ENCODE measurements around the gene RUNX1.

RUNX1 gene

GRCh38 chr21:35017256-35017655 lies 31.8 kb downstream of the RUNX1 start:
- TF ChIP-seq GLIS3 (CRISPR knock-in tag; IDR thresholded peaks at IDR 0.05), result no peak
- no peak for TF ChIP-seq ZNF8 (CRISPR knock-in tag; IDR thresholded peaks at IDR 0.05)
- TF ChIP-seq OSR1 (CRISPR knock-in tag; IDR thresholded peaks at IDR 0.05), result no peak
- TF ChIP-seq CREB5 (CRISPR knock-in tag; IDR thresholded peaks at IDR 0.05; ENCODE audit: low read depth), result no peak
- TF ChIP-seq TOX (CRISPR knock-in tag; IDR thresholded peaks at IDR 0.05; ENCODE audit: borderline replicate concordance), result no peak
- no peak for TF ChIP-seq RARB (CRISPR knock-in tag; IDR thresholded peaks at IDR 0.05)
- no peak for TF ChIP-seq ESRRG (CRISPR knock-in tag; IDR thresholded peaks at IDR 0.05)
- TF ChIP-seq TCF4 (CRISPR knock-in tag; IDR thresholded peaks at IDR 0.05; ENCODE audit: borderline replicate concordance), result no peak
- TF ChIP-seq SNAI2 (CRISPR knock-in tag; IDR thresholded peaks at IDR 0.05), result no peak
- TF ChIP-seq ZFP3 (CRISPR knock-in tag; IDR thresholded peaks at IDR 0.05), result no peak
- TF ChIP-seq, protein P1, sequence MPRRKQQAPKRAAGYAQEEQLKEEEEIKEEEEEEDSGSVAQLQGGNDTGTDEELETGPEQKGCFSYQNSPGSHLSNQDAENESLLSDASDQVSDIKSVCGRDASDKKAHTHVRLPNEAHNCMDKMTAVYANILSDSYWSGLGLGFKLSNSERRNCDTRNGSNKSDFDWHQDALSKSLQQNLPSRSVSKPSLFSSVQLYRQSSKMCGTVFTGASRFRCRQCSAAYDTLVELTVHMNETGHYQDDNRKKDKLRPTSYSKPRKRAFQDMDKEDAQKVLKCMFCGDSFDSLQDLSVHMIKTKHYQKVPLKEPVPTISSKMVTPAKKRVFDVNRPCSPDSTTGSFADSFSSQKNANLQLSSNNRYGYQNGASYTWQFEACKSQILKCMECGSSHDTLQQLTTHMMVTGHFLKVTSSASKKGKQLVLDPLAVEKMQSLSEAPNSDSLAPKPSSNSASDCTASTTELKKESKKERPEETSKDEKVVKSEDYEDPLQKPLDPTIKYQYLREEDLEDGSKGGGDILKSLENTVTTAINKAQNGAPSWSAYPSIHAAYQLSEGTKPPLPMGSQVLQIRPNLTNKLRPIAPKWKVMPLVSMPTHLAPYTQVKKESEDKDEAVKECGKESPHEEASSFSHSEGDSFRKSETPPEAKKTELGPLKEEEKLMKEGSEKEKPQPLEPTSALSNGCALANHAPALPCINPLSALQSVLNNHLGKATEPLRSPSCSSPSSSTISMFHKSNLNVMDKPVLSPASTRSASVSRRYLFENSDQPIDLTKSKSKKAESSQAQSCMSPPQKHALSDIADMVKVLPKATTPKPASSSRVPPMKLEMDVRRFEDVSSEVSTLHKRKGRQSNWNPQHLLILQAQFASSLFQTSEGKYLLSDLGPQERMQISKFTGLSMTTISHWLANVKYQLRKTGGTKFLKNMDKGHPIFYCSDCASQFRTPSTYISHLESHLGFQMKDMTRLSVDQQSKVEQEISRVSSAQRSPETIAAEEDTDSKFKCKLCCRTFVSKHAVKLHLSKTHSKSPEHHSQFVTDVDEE (CRISPR knock-in tag; IDR thresholded peaks at IDR 0.05), result no peak
- TF ChIP-seq BACH2 (CRISPR knock-in tag; IDR thresholded peaks at IDR 0.05; ENCODE audit: borderline replicate concordance), result no peak
- no peak for TF ChIP-seq PPARA (CRISPR knock-in tag; IDR thresholded peaks at IDR 0.05; ENCODE audit: borderline replicate concordance)
- no peak for TF ChIP-seq ISL1 (CRISPR knock-in tag; IDR thresholded peaks at IDR 0.05)
- TF ChIP-seq ARNTL (CRISPR knock-in tag; IDR thresholded peaks at IDR 0.05; ENCODE audit: borderline replicate concordance, low read depth), result no peak
- no peak for TF ChIP-seq CSDC2 (CRISPR knock-in tag; IDR thresholded peaks at IDR 0.05)
- TF ChIP-seq ZFP30 (CRISPR knock-in tag; IDR thresholded peaks at IDR 0.05), result no peak
- ATAC-seq, result no peak

DNA sequence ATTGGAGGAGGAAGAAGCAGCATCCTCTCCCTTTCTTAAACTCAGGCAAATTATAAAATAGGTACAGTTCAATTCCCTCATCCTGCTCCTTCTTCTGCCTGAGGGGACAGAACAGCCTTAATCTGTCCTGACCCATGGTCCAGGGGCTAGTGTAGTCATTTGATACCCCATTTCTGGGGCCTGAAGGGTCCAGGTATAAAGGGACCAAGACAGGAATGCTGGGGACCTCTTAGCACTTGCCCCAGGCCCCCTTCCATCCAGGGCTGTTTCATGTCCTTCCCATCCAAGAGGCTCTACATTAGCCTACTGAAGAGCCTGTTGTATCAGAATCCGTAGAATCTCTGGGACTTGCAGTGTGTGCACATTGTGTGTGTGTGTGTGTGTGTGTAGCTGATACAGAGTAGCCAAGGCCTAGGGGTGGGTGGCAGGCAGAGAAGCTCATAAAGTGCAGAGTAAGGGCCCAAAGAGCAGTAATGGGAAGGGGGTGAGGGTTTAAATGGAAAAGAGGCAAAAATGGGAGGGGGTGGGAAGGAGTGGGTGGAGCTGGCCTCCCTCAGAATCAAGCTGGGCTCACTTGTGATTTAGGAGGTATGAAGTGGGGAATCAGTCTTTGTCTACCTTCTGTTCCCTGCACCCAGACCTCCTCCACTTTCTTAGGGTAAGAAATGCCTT lies 32.4 kb downstream of the RUNX1 start:
- ATAC-seq, result no peak
- TF ChIP-seq ARNTL (CRISPR knock-in tag; IDR thresholded peaks at IDR 0.05; ENCODE audit: borderline replicate concordance, low read depth), result no peak
- TF ChIP-seq ZNF70 (CRISPR knock-in tag; IDR thresholded peaks at IDR 0.05), result no peak
- no peak for TF ChIP-seq PATZ1 (CRISPR knock-in tag; IDR thresholded peaks at IDR 0.05; ENCODE audit: borderline replicate concordance)
- no peak for TF ChIP-seq CSDC2 (CRISPR knock-in tag; IDR thresholded peaks at IDR 0.05)
- TF ChIP-seq SNAI2 (CRISPR knock-in tag; IDR thresholded peaks at IDR 0.05), result no peak
- TF ChIP-seq ZFP30 (CRISPR knock-in tag; IDR thresholded peaks at IDR 0.05), result no peak
- no peak for TF ChIP-seq ZC3H10 (CRISPR knock-in tag; IDR thresholded peaks at IDR 0.05)
- no peak for TF ChIP-seq OSR1 (CRISPR knock-in tag; IDR thresholded peaks at IDR 0.05)
- no peak for TF ChIP-seq ISL1 (CRISPR knock-in tag; IDR thresholded peaks at IDR 0.05)
- no peak for TF ChIP-seq BACH2 (CRISPR knock-in tag; IDR thresholded peaks at IDR 0.05; ENCODE audit: borderline replicate concordance)
- TF ChIP-seq ZNF565 (CRISPR knock-in tag; conservative IDR thresholded peaks at IDR 0.05; ENCODE audit: low read depth), result no peak
- no peak for TF ChIP-seq GLIS3 (CRISPR knock-in tag; IDR thresholded peaks at IDR 0.05)
- TF ChIP-seq ZFP3 (CRISPR knock-in tag; IDR thresholded peaks at IDR 0.05), result no peak

GRCh38 chr21:35016071-35016470 lies 33.0 kb downstream of the RUNX1 start:
- no peak for TF ChIP-seq CREB5 (CRISPR knock-in tag; IDR thresholded peaks at IDR 0.05; ENCODE audit: low read depth)
- TF ChIP-seq ZNF565 (CRISPR knock-in tag; conservative IDR thresholded peaks at IDR 0.05; ENCODE audit: low read depth), result no peak
- ATAC-seq, result no peak

Data from SK-N-SH treated with all-trans-retinoic acid at 6 μM for 48 hours (cell line).